Measurements from ENCODE around the gene DMWD.
"Not testable (repeated sequence)": the region's sequence is repeated elsewhere in the genome, so short reads cannot be mapped to it uniquely, and the experiment has no call there.

The DMWD gene

DNA sequence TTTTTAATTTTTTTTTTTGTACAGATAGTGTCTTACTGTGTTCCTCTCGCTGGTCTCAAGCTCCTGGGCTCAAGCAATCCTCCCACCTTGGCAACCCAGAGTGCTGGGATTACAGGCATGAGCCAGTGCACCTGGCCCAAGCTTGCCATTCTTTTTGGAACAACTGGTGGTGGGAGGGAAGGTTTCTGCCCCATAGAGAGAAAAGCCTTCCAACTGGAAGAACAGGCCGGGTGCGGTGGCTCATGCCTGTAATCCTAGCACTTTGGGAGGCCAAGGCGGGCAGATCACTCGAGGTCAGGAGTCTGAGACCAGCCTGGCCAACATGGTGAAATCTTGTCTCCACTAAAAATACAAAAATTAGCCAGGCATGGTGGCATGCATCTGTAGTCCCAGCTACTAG, 6.9 kb upstream of the DMWD start:
- not testable (repeated sequence) for H2AFZ ChIP-seq (ENCODE audit: low read length); H2BK5ac ChIP-seq (ENCODE audit: low read length); H3K4me1 ChIP-seq (ENCODE audit: control insufficient read depth in 2 of 2, insufficient read depth in 1 of 2, low read depth in 1 of 2, low read length in 2 of 2); H3K18ac ChIP-seq (ENCODE audit: low read length); H3K4me2 ChIP-seq (ENCODE audit: insufficient read depth, low read length, poor library complexity, severe bottlenecking); H3K9ac ChIP-seq (ENCODE audit: low read depth, low read length, poor library complexity); H3K4ac ChIP-seq (ENCODE audit: low read length); H3K27ac ChIP-seq (replicated peaks; ENCODE audit: low read length); H3K27me3 ChIP-seq (ENCODE audit: control insufficient read depth in 3 of 3, insufficient read depth in 3 of 3, low read depth in 1 of 3, low read length in 3 of 3); H2BK12ac ChIP-seq (ENCODE audit: low read length); H3K36me3 ChIP-seq (replicated peaks in 1 of 2; ENCODE audit: control insufficient read depth in 2 of 2, insufficient read depth in 2 of 2, low read length in 2 of 2); H4K8ac ChIP-seq (ENCODE audit: low read depth, low read length); H2BK120ac ChIP-seq (ENCODE audit: low read depth, low read length); H3K79me1 ChIP-seq (ENCODE audit: low read depth, low read length); H3K4me3 ChIP-seq (ENCODE audit: low read length in 2 of 2); H2BK15ac ChIP-seq (ENCODE audit: low read length); H3K9me3 ChIP-seq (replicated peaks in 1 of 2; ENCODE audit: control insufficient read depth in 2 of 2, insufficient read depth in 1 of 2, low read depth in 1 of 2, low read length in 2 of 2); DNase-seq (ENCODE audit: low spot score); H4K91ac ChIP-seq (ENCODE audit: low read depth, low read length, poor library complexity); H3K23ac ChIP-seq (ENCODE audit: low read depth, low read length, poor library complexity); H2AK5ac ChIP-seq (ENCODE audit: low read depth, low read length); H3K14ac ChIP-seq (ENCODE audit: low read length)
- WGBS, 2 donors (ENCODE audit: extremely low coverage in 2 of 2, insufficient read length in 2 of 2, insufficient replicate concordance in 1 of 2): no CpG with 5 or more reads among the region's 5 CpGs

GRCh38 chr19:45798995-45799517, 6.4 kb upstream of the DMWD start:
- no peaks in the 10 kb centered on the region for H3K36me3 ChIP-seq (replicated peaks in 1 of 2; ENCODE audit: control insufficient read depth in 2 of 2, insufficient read depth in 2 of 2, low read length in 2 of 2)
- no peak overlapping the region for H3K27ac ChIP-seq (replicated peaks; ENCODE audit: low read length)
- no peak overlapping the region for H4K91ac ChIP-seq (ENCODE audit: low read depth, low read length, poor library complexity)
- no peak overlapping the region for H3K14ac ChIP-seq (ENCODE audit: low read length)
- H3K4me3 ChIP-seq (ENCODE audit: low read length in 2 of 2): no peak overlapping the region
- no peak overlapping the region for H2BK15ac ChIP-seq (ENCODE audit: low read length)
- H3K18ac ChIP-seq (ENCODE audit: low read length): no peak overlapping the region
- H3K9ac ChIP-seq (ENCODE audit: low read depth, low read length, poor library complexity): no peak overlapping the region
- H2AK5ac ChIP-seq (ENCODE audit: low read depth, low read length): no peak overlapping the region
- H2AFZ ChIP-seq (ENCODE audit: low read length): peak overlapping the region; percentile 58
- no peaks in the 10 kb centered on the region for H3K79me1 ChIP-seq (ENCODE audit: low read depth, low read length)
- H2BK120ac ChIP-seq (ENCODE audit: low read depth, low read length): no peak overlapping the region
- no peak overlapping the region for H2BK5ac ChIP-seq (ENCODE audit: low read length)
- no CpG with 5 or more reads among the region's 10 CpGs for WGBS, 2 donors (ENCODE audit: extremely low coverage in 2 of 2, insufficient read length in 2 of 2, insufficient replicate concordance in 1 of 2)
- no peak overlapping the region for H2BK12ac ChIP-seq (ENCODE audit: low read length)
- peaks cover 0 to 3% (median 0%) of the 10 kb centered on the region in 3 experiments for H3K27me3 ChIP-seq (ENCODE audit: control insufficient read depth in 3 of 3, insufficient read depth in 3 of 3, low read depth in 1 of 3, low read length in 3 of 3)
- H3K23ac ChIP-seq (ENCODE audit: low read depth, low read length, poor library complexity): no peak overlapping the region
- no peak overlapping the region for H3K4ac ChIP-seq (ENCODE audit: low read length)
- no peak overlapping the region for H3K4me2 ChIP-seq (ENCODE audit: insufficient read depth, low read length, poor library complexity, severe bottlenecking)
- no peak for DNase-seq (ENCODE audit: low spot score)
- H3K4me1 ChIP-seq (ENCODE audit: control insufficient read depth in 2 of 2, insufficient read depth in 1 of 2, low read depth in 1 of 2, low read length in 2 of 2): peaks cover 4 to 5% of the 10 kb centered on the region in 2 donors
- H3K9me3 ChIP-seq (replicated peaks in 1 of 2; ENCODE audit: control insufficient read depth in 2 of 2, insufficient read depth in 1 of 2, low read depth in 1 of 2, low read length in 2 of 2): no peaks in the 10 kb centered on the region
- no peak overlapping the region for H4K8ac ChIP-seq (ENCODE audit: low read depth, low read length)

- WGBS, 2 donors (ENCODE audit: extremely low coverage in 2 of 2, insufficient read length in 2 of 2, insufficient replicate concordance in 1 of 2): no CpG with 5 or more reads among the region's 2 CpGs
- peaks cover 15 to 20% of the 10 kb centered on the region in 2 donors for H3K4me1 ChIP-seq (ENCODE audit: control insufficient read depth in 2 of 2, insufficient read depth in 1 of 2, low read depth in 1 of 2, low read length in 2 of 2)
- no peak overlapping the region for H3K27ac ChIP-seq (replicated peaks; ENCODE audit: low read length)
- H3K27me3 ChIP-seq (ENCODE audit: control insufficient read depth in 3 of 3, insufficient read depth in 3 of 3, low read depth in 1 of 3, low read length in 3 of 3): no peaks in the 10 kb centered on the region
- H3K18ac ChIP-seq (ENCODE audit: low read length): no peak overlapping the region
- peaks cover 9 to 15% of the 10 kb centered on the region in 2 donors for H3K36me3 ChIP-seq (replicated peaks in 1 of 2; ENCODE audit: control insufficient read depth in 2 of 2, insufficient read depth in 2 of 2, low read length in 2 of 2)
- H3K4me3 ChIP-seq (ENCODE audit: low read length in 2 of 2): no peak overlapping the region
- H2BK120ac ChIP-seq (ENCODE audit: low read depth, low read length): no peak overlapping the region
- no peak overlapping the region for H3K23ac ChIP-seq (ENCODE audit: low read depth, low read length, poor library complexity)
- H2BK5ac ChIP-seq (ENCODE audit: low read length): no peak overlapping the region
- H2AFZ ChIP-seq (ENCODE audit: low read length): no peak overlapping the region
- no peak overlapping the region for H2BK12ac ChIP-seq (ENCODE audit: low read length)
- no peaks in the 10 kb centered on the region for H3K9me3 ChIP-seq (replicated peaks in 1 of 2; ENCODE audit: control insufficient read depth in 2 of 2, insufficient read depth in 1 of 2, low read depth in 1 of 2, low read length in 2 of 2)
- no peak overlapping the region for H3K4ac ChIP-seq (ENCODE audit: low read length)
- H3K4me2 ChIP-seq (ENCODE audit: insufficient read depth, low read length, poor library complexity, severe bottlenecking): no peak overlapping the region
- no peak overlapping the region for H2BK15ac ChIP-seq (ENCODE audit: low read length)
- no peak overlapping the region for H4K8ac ChIP-seq (ENCODE audit: low read depth, low read length)
- no peak overlapping the region for H4K91ac ChIP-seq (ENCODE audit: low read depth, low read length, poor library complexity)
- H3K14ac ChIP-seq (ENCODE audit: low read length): no peak overlapping the region
- DNase-seq (ENCODE audit: low spot score): no peak
- peaks cover 15% of the 10 kb centered on the region for H3K79me1 ChIP-seq (ENCODE audit: low read depth, low read length)
- H3K9ac ChIP-seq (ENCODE audit: low read depth, low read length, poor library complexity): no peak overlapping the region
- no peak overlapping the region for H2AK5ac ChIP-seq (ENCODE audit: low read depth, low read length)
These were observed 2.0 kb upstream of the DMWD start for GRCh38 chr19:45794627-45795026.

- Histone ChIP-seq H2BK12ac (ENCODE audit: low read length) (no peak overlapping the region), H2BK120ac (ENCODE audit: low read depth, low read length) (no peak overlapping the region), H3K36me3 (replicated peaks in 1 of 2; ENCODE audit: control insufficient read depth in 2 of 2, insufficient read depth in 2 of 2, low read length in 2 of 2) (peaks cover 15 to 22% of the 10 kb centered on the region in 2 donors), H2BK5ac (ENCODE audit: low read length) (no peak overlapping the region), H4K8ac (ENCODE audit: low read depth, low read length) (no peak overlapping the region), H3K14ac (ENCODE audit: low read length) (no peak overlapping the region), H3K27me3 (ENCODE audit: control insufficient read depth in 3 of 3, insufficient read depth in 3 of 3, low read depth in 1 of 3, low read length in 3 of 3) (no peaks in the 10 kb centered on the region), H3K9ac (ENCODE audit: low read depth, low read length, poor library complexity) (no peak overlapping the region), H3K9me3 (replicated peaks in 1 of 2; ENCODE audit: control insufficient read depth in 2 of 2, insufficient read depth in 1 of 2, low read depth in 1 of 2, low read length in 2 of 2) (no peaks in the 10 kb centered on the region), H3K4me1 (ENCODE audit: control insufficient read depth in 2 of 2, insufficient read depth in 1 of 2, low read depth in 1 of 2, low read length in 2 of 2) (peaks cover 14 to 17% of the 10 kb centered on the region in 2 donors), H2AFZ (ENCODE audit: low read length) (peak overlapping the region; percentile 51), H2AK5ac (ENCODE audit: low read depth, low read length) (no peak overlapping the region), H3K18ac (ENCODE audit: low read length) (no peak overlapping the region), H3K4me3 (ENCODE audit: low read length in 2 of 2) (no peak overlapping the region), H3K23ac (ENCODE audit: low read depth, low read length, poor library complexity) (no peak overlapping the region), H3K4ac (ENCODE audit: low read length) (no peak overlapping the region), H3K4me2 (ENCODE audit: insufficient read depth, low read length, poor library complexity, severe bottlenecking) (no peak overlapping the region), H3K27ac (replicated peaks; ENCODE audit: low read length) (no peak overlapping the region), H2BK15ac (ENCODE audit: low read length) (no peak overlapping the region), H3K79me1 (ENCODE audit: low read depth, low read length) (peaks cover 15% of the 10 kb centered on the region), H4K91ac (ENCODE audit: low read depth, low read length, poor library complexity) (no peak overlapping the region)
- no peak for DNase-seq (ENCODE audit: low spot score)
- no CpG with 5 or more reads among the region's 6 CpGs for WGBS, 2 donors (ENCODE audit: extremely low coverage in 2 of 2, insufficient read length in 2 of 2, insufficient replicate concordance in 1 of 2)
These were observed 1.2 kb upstream of the DMWD start for GRCh38 chr19:45793876-45794275.

Data from neuronal stem cell (in vitro differentiated cells).